Measurements from ENCODE around the gene NEK1.

NEK1 gene

DNA sequence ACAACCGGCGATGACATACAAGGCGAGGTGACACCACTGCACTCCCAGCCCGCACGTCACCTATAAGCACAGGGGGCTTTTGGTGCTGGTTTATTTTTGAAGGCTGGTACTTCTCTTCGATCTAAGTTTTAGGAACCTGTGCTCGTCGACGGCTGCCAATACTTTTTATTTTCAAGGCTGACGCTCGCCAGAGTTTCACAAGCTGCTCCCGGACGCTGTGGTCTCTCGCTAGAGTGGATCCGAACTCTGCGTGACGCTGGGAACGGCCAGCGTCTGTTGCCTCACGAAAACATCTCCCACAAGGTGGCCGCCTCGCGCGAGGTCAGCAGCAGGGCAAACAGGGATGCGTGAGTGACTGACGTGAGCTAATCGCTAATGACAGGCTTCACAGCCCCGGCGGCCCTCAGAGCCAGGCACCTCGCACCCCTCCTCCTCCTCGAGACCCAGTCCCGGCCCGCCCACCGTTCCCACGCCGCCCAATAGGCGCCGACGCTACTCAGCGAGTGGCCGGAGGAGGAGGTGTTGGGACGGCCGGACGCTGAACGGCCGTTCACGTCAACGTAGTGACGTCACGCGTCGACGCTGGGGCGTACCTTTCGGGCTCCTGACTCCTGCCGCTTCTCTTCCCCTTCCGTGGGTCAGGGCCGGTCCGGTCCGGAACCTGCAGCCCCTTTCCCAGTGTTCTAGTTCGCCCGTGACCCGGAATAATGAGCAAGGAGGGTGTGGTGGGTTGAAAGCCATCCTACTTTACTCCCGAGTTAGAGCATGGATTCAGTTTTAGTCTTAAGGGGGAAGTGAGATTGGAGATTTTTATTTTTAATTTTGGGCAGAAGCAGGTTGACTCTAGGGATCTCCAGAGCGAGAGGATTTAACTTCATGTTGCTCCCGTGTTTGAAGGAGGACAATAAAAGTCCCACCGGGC is 7.8 kb upstream of the NEK1 start, which contains the start of gene CLCN3:
TSS of gene CLCN3 (plus strand) at position 621 of the 922 bp plus-strand sequence. CDS start 15,351 bp downstream, outside the sequence.
- peak; percentile 92 for DNase-seq (ENCODE audit: low spot score)
- TF ChIP-seq, protein P1, sequence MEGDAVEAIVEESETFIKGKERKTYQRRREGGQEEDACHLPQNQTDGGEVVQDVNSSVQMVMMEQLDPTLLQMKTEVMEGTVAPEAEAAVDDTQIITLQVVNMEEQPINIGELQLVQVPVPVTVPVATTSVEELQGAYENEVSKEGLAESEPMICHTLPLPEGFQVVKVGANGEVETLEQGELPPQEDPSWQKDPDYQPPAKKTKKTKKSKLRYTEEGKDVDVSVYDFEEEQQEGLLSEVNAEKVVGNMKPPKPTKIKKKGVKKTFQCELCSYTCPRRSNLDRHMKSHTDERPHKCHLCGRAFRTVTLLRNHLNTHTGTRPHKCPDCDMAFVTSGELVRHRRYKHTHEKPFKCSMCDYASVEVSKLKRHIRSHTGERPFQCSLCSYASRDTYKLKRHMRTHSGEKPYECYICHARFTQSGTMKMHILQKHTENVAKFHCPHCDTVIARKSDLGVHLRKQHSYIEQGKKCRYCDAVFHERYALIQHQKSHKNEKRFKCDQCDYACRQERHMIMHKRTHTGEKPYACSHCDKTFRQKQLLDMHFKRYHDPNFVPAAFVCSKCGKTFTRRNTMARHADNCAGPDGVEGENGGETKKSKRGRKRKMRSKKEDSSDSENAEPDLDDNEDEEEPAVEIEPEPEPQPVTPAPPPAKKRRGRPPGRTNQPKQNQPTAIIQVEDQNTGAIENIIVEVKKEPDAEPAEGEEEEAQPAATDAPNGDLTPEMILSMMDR (IDR thresholded peaks at IDR 0.05; ENCODE audit: extremely low read depth, missing control alignments) = no peak

DNA sequence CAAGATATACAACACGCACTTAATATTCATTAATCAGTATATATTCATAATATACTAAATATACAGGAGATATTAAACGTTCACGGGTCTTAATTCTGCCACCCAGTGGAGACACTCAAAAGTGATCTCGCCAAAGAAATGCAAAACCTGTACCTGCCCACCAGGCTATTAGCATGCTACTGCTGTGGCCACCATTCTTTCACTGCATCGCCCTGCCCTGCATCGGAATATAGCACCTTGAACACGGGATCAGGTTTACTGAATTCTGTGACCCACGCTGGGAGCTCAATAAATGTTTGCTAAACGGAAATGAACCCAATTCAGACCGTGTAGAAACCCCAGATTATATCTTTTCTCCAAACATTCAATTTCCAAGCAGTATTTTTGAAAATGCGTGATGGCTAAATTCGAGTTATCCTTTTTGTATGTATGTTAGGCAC is 7.2 kb upstream of the NEK1 start:
- DNase-seq (ENCODE audit: low spot score) = peak; percentile 56
- TF ChIP-seq, protein P1 (IDR thresholded peaks at IDR 0.05; ENCODE audit: extremely low read depth, missing control alignments) = peak; percentile 43

DNA sequence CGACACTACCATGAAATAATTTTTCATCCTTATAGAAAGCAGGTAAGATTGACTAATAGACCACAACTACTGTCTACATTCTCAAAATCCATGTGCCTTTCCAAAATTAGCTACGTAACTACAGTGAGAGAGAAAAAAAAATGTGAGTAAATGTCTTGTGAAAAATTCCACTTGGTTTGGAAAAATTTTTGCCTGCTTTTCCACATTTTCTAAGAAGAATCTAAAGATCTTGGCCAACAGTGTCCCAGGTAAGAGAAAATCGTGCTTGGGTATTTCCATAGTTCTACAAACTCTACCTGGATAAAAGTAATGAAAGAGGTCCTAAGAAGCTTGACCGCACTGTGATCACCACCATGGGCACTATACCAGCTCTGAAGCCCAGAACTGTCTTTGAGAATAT is 6.6 kb upstream of the NEK1 start:
- TF ChIP-seq, protein P1 (IDR thresholded peaks at IDR 0.05; ENCODE audit: extremely low read depth, missing control alignments) = no peak

DNA sequence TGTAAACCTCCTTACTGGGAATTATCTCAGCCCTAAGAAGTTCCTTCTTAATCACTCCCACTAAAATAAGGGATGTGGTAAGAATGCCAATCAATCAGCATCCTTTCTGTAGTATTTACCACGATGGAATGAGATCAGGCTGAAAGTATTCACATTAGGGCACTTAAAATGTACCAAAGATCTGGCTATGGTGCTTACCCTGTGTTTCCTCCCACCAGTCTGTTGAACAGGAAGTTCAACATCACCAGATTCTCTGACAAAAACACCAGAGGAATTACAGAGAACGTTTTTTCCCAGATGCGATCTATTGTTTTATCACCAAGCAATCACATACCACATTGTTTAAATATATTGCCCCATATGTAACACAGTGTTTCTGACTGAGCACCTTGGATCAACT is 5.9 kb upstream of the NEK1 start:
- TF ChIP-seq, protein P1 (IDR thresholded peaks at IDR 0.05; ENCODE audit: extremely low read depth, missing control alignments) = no peak
- no peak for DNase-seq (ENCODE audit: low spot score)

More for the DNA sequence above, 6.6 kb upstream of the NEK1 start:
- no peak for DNase-seq (ENCODE audit: low spot score)

DNA sequence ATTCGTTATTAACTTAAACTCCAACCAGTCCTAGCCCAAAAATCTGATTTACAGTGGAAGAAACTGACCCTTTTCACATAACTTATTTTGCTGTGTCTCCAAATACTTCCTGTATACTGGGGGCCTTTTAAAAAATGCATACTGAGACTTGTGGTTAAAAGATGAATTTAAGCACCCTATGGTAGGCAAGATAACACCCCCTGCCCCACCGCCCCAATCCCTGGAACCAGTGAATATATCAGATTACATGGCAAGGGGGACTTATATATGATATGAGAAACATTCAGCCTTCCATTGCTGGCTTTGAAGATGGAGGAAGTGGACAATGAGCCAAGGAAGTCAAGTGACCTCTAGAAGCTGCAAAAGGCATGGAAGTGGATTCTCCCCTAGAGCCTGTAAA is 4.9 kb upstream of the NEK1 start:
- DNase-seq (ENCODE audit: low spot score) = no peak
- TF ChIP-seq, protein P1 (IDR thresholded peaks at IDR 0.05; ENCODE audit: extremely low read depth, missing control alignments) = no peak

DNA sequence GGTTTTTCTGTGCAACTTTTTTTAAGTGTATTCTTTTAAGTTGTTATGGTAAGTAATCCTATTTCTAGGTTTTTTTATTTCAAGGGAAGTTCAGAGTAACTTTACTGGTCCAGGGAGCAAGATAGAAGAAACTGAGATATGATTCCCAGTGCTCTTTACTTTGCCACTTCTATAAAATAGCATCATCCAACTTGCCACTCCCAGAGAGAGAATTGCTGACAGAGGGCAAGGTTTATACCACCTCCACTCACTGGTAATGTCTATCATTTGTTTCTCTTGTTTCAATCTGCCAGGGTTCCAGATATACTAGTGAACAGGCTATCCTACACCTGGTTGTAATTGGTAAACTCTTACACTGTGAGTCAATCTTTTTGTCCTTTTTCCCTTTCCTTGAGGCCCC is 4.5 kb upstream of the NEK1 start:
- DNase-seq (ENCODE audit: low spot score) = no peak
- TF ChIP-seq, protein P1 (IDR thresholded peaks at IDR 0.05; ENCODE audit: extremely low read depth, missing control alignments) = no peak

DNA sequence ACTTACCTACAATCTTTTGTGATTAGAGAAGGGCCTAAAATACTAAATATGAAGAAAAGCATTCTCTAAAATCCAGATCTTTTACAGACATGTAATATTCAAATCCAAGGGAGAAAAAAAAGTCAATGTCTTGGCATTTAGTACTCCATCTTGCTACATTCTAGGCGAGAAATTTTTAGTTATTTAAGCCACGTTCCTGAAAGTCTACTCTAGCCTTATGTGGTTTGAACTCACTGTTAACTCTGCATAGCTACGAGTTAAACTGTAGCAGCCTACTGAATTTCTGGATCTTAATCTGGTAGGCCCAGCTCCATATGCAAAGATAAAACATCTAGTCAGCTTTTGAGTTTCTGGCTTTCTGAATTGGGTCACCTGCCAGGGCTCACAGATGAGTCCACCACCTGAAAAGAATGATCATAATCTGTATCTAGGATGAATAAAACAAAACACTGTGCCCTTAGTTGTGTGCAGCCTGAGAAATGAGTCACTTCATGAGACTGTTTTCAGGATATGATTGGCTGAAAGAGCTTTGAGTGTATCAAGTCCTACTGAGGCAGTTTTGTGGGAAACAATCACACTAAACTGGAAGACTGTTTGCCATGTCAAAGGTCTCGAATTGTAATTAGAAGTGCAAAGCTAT is 3.2 kb upstream of the NEK1 start:
- TF ChIP-seq, protein P1 (IDR thresholded peaks at IDR 0.05; ENCODE audit: extremely low read depth, missing control alignments) = no peak
- no peak for DNase-seq (ENCODE audit: low spot score)
